ENCODE results near the gene PTPRR.

- TF ChIP-seq CTCF (IDR thresholded peaks at IDR 0.05), result no peak
- TF ChIP-seq POLR2A (IDR thresholded peaks at IDR 0.05), result no peak
Measured at GRCh38 chr12:70854881-70855568, 65.5 kb downstream of the PTPRR start.

Measured in esophagus squamous epithelium (tissue), 4 donors.